Retina (tissue), 1 donor: ENCODE results near the gene ZNF300.
"Not testable (repeated sequence)": the region's sequence is repeated elsewhere in the genome, so short reads cannot be mapped to it uniquely, and the experiment has no call there.

Source experiments
- DNase-seq: peaks from one replicate; pipeline ENCODE4 v3.0.0-alpha.2; 2016

The ZNF300 gene

DNA sequence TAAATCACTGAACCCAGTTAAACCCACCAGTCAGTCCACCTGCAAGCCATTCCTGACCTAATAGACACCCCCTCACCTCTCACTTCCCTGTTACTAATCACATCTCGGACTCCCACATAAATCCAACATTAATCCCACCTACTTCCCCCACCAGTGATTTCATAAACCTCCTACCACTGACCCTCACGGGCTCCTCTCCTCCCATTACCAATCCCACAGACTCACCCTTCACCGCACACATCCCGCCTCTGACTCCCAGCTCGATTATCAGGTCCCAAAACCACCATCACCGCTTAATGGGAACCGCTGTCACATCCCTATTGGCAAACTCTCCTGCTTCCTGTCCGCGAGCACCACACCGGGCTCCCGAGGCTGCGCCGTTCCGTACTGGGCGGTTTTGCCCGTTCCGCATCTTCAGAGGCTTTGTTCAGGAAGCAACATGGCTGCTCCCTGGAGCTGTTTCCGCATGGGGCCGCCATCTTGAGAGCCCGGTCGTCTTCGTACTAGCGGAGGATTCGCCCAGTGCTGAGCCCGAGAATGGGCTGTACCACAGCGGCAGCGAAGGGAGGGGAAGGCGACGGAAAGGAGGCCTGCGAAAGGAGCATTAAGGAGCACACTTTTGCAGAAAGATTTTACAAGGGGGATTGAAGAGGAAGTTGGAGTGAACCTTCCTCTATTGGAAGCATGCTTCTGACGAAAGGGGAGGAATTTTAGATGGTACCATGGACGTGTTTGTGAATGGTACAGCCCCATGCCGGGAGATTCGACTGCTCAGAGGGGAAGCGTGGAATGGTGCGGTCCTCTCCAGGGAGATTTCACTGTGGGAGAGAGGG lies at the start of gene ZNF300:
ZNF300 (minus strand) TSS at position 502 of the 833 bp plus-strand sequence. CDS start 1,825 bp downstream, outside the sequence.
- DNase-seq: peak; percentile 99

DNA sequence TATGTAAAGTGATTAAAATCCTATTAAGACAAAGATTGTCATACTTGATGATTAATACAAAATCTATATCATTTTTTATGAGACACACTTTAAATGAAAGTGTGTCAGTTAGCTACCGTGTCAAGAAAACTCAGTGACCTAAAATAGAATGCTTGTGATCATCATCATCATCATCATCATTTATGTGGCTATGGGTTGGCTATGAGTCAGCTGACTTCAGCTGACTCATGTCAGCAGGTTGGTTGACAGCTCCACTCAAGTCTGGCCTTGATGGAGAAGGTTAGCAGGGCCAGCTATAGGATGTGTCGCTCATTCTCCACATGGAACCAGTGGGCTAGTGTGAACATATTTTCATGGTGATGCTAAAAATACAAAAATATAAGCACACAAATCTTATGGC lies 43.8 kb upstream of the ZNF300 start:
- no peak for DNase-seq

DNA sequence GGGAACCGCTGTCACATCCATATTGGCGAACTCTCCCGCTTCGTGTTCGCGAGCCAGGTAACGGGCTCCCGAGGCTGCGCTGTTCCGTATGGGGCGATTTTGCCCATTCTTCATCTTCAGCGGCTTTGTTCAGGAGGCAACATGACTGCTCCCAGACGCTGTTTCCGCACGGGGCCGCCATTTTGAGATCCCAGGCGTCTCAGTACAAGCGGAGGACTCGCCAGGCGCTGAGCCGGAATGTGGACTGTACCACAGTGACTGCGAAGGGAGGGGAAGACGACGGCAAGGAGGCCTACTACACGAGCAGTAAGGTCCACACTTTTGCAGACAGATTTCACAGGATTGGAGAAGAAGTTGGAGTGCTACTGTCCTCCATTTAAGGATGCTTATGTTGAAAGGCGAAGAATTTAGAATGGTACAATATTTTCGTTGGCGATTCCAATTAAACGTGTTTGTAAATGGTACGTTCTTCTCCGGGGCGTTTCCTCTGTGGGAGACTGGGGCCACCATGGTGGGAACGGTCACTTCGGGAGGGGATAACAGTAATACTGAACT lies 41.6 kb upstream of the ZNF300 start:
- peak; percentile 96 for DNase-seq

DNA sequence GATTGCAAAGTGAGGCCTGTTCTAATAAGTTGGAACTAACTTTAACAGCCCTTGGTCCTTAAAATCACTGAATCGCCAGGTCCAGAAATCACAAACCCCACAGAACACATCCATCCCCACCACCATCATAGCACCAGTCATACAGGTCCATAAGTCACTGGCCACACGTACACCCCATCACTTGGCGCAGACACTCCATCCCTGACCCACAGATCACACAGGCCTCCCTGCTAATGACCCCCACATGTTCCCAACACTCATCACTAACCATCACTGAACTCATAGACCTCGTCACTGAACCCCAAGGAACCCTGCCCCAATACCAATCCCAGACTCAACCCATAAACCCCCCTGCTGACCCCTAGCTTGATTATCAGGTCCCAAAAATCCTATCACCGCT lies 41.2 kb upstream of the ZNF300 start:
- no peak for DNase-seq

DNA sequence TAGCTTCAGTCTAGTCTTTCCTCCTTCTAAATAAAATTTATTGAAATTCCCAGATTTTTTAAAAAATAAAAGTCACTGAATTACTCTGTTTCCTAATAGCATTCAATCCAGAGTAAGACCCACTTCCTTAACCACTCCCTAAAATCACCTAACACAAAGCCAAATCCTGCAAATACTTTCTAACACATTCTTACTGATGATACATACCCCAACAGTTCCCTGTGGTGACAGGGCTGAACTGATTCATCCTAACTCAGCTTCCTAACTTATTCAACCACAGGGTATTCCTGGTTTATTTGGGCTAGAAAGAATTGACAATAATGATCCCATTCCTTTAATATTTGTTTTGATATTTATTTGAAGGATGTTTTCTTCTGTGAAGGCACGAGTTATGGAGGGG lies 40.7 kb upstream of the ZNF300 start:
- DNase-seq: no peak

DNA sequence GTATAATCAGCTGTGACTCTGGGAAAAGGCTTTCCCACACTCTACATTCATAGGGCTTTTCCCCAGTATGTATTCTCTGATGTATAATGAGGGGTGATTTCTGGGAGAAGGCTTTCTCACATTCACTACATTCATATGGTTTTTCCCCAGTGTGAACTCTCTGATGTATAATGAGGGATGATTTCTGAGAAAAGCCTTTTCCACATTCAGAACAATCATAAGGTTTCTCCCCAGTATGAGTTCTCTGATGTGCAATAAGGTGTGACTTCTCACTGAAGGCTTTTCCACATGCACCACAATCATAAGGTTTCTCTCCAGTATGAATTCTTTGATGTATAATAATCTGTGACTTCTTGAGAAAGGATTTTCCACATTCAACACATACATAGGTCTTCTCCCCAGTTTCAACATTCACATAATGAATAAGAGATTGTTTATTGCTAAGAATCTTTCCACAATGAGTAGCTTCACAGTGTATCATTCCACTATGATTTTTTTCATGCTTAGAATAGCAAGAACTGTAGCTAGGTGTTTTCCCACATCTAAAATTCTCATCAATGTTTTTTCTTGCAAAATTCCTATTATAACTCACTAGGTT lies 26.7 kb upstream of the ZNF300 start:
- no peak for DNase-seq

DNA sequence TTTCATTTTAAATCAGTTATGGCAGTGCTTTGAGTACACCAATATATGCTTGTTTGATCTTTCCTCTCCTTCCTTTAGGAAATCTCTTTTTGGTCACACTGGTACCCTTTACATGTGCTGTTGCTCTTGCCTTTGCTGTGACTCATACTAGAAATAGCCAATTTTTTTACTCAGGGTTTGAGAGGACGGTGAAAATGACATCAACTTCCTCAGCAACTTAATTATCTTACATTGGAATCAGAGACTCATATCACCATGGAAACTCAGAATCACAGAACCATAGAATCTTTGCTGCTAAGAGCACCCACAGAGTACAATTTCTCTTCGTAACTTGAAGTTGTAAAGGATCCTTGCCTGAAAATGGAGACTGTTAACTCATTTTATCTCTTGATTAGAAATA lies 13.8 kb upstream of the ZNF300 start:
- no peak for DNase-seq

DNA sequence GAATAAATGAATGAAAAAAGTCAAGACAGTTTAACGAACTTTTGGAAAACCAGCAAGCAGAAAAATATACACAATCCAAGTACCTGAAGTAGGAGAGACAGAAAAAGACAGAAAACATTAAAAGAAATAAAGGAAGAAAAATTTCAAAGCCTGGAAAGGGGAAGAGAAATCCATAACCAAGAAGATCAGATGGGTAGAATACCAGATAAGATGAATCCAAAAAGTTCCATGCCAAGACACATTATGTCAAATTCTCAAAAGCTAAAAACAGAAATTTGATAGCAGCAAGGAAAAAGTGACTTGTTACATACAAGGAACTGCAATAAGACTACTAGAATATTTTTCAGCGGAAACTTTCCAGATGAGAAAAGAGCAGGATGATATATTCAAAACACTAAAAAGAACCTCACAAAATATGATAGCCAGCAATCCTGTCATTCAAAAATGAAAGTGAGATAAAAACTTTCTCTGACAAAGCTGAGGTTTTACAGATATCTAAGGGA lies 7.6 kb upstream of the ZNF300 start:
- no peak for DNase-seq

DNA sequence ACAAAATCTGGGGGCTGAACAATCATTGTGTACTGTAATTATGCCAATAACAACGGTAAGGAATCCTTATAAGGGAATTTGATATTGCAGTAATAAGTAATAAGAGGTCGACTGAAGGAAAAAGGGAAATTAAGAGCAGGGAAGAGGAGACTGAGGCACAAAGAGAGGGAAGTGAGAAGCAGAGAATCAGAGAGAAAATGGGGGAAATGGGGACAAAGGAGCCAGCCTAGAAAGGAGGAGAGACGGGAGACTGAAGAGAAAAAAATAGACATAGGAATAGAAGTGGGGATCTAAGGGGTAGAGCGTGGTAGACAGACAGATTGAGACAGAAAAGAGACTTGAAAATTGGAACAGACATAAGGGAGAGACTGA lies 518 bp upstream of the ZNF300 start:
- DNase-seq: no peak

DNA sequence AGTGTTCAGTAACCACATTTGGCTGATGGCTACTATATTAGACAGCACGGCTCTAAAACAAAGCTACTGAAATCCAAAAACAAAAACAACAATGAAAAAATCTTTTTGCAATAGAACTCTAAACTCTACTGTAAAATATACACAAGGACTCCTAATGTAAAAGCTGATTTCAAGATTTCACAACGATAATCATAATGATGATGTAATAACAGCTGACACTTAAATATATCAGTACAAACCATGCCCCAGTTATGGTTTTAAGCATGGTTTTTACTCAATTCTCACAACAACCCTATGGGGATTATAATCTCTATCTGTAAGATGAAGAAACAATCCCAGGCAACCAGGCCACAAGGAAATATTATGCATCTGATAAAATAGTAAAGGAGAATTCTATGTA lies 3.3 kb downstream of the ZNF300 start:
- no peak for DNase-seq

DNA sequence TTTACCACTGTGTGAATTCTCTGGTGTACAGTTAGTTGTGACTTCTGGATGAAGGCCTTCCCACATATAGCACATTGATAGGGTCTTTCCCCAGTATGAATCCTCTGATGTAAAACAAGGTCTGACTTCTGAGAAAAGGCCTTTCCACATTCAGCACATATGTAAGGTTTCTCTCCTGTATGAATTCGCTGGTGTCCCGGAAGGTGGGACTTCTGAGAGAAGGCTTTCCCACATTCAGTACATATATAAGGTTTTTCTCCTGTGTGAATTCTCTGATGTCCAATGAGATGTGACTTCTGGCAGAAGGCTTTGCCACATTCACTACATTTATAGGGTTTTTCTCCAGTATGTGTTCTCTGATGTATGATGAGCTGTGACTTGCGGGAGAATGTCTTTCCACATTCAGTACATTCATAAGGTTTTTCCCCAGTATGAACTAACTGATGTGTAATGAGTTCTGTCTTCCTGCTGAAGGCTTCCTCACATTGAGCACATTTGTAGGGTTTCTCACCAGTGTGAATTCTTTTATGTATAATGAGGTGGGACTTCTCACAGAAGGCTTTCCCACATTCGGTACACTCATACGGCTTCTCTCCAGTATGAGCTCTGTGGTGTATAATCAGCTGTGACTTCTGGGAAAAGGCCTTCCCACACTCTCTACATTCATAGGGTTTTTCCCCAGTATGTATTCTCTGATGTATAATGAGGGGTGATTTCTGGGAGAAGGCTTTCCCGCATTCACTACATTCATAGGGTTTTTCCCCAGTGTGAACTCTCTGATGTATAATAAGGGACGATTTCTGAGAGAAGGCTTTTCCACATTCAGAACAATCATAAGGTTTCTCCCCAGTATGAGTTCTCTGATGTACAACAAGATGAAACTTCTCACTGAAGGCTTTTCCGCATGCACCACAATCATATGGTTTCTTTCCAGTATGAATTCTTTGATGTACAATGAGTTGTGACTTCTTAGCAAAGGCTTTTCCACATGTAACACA lies 9.1 kb downstream of the ZNF300 start:
- DNase-seq: no peak

DNA sequence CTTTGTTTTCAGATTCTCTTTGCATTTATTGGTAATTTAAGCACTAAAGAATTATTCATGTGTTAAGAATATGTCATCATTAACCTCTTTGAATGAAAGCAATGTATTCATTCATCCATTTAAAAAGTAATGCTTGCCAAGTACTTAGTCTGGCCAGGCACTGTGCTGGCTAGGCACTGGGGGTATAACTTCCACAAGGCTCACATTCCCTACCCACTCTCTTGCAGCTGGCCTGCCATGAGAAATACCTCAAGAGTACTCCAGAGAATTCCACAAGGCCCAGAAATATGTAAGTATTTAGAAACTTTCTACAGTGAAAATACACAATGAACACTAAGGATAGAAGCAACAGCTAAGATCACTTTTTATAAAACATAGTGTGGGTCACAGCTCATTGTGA lies 25.4 kb downstream of the ZNF300 start:
- DNase-seq: no peak

DNA sequence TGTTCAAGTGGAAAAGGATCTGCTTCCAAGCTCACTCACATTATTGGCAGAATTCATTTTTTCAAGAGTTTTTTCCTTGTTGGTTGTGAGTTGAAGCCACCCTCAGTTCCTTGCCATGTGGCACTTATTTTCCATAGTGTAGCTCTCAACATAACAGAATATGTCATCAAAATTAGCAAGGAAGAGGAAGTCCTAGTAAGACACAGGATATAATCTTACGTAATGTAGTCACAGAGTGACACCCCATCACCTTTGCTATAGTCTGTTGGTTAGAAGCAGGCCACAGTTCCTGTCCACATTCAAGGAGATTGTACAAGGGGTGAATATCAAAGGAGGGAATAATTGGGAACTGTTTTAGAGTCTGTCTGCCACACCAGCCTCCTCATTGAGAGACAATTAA lies 42.7 kb downstream of the ZNF300 start:
- no peak for DNase-seq

DNA sequence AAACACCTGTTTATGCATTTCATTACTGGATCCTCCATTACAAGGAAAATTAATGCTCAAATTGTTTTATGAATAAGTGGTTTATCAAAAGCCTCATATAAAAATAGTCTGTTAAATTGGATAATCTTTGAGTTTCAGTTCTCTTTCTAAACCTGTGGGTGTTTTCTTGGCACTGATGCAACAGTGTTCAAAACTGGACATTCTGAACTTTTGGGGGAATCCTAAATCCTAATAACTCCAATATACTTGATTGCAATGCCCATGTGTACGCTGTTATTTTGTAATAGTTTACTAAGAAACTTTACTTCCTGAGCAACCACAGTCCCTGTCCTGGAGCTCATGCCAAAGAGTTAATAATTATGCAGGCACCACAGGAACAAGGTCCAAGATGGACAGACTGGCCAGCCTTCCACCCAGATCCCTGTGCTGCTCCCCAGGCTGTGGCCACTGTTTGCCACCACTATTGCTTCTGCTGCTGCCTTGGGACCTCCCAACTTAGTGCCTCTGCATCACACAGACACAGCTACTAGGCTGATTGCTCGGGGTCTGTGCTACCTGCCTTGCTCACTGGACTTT lies 44.4 kb downstream of the ZNF300 start:
- DNase-seq: no peak

DNA sequence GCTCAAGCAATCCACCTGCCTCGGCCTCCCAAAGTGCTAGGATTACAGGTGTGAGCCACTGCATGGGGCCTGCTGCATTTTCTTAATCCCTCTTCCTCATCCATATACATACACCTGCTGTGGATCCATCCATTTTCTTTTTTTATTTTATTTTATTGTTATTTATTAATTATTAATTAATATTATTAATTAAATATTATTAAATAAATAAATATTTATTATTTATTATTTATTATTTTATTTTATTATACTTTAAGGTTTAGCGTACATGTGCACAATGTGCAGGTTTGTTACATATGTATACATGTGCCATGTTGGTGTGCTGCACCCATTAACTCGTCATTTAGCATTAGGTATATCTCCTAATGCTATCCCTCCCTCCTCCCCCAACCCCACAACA lies 48.1 kb downstream of the ZNF300 start:
- not testable (repeated sequence) for DNase-seq

DNA sequence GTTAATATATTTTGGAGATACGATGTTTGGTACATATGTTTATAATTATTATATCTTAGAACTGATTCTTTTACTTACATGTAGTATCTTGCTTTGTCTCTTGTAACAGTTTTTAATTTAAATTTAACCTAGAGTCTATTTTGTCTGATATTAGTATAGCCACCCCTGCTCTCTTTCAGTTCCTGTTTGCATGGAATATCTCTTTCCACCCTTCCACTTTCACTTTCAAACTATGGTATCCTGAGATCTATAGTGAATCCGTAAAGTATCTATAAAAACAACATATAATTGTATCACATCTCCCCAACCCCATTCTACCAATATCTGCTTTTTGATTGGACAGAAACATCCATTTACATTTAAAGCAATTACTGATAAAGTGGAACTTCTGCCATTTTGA lies 51.2 kb downstream of the ZNF300 start:
- no peak for DNase-seq

DNA sequence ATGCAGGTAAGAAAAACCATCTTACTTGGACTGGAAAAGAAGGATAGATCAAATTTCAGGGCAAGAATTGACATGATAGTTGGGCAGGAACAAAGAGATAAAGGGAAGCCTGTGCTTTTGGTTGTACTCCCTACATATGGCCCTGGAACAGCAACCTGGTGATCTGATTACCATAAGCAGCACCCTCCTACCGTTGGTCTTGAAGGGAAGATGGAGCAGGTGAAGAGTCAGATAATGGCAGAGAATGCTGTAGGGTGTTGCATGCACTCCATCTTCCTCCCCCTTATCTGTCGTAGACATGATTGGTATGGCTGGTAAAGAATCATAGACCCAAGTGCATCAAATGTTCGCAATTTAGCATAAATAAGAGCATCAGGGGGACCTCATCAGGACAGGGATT lies 53.7 kb downstream of the ZNF300 start:
- no peak for DNase-seq

DNA sequence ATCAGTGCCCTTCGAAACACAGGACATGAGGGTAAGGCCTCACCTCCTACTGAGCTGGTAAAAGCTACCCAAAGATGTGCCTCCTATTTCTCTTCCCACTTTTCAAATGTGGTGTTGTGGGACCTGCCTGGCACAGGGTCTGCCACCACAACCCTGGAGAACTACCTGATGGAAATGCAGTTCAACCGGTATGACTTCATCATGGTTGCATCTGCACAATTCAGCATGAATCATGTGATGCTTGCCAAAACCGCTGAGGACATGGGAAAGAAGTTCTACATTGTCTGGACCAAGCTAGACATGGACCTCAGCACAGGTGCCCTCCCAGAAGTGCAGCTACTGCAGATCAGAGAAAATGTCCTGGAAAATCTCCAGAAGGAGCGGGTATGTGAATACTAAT lies 56.5 kb downstream of the ZNF300 start:
- DNase-seq: no peak

DNA sequence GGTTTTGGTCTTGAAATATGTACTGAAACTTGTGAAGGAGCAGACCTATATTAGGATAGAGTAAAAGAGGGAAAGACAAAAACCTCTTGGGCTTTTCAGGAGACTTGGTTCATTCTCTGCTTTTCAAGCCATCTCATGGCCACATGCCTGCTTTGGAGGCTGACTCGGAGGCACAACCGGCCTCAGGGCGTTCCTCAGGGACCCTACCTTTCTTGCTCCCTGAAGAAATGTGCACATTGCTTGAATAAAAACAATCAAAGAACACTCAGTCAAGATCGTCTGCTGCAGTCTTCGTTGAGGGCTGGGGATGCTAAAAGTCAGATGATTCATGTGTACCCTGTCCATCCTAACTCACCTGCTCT lies 57.5 kb downstream of the ZNF300 start:
- DNase-seq: no peak

DNA sequence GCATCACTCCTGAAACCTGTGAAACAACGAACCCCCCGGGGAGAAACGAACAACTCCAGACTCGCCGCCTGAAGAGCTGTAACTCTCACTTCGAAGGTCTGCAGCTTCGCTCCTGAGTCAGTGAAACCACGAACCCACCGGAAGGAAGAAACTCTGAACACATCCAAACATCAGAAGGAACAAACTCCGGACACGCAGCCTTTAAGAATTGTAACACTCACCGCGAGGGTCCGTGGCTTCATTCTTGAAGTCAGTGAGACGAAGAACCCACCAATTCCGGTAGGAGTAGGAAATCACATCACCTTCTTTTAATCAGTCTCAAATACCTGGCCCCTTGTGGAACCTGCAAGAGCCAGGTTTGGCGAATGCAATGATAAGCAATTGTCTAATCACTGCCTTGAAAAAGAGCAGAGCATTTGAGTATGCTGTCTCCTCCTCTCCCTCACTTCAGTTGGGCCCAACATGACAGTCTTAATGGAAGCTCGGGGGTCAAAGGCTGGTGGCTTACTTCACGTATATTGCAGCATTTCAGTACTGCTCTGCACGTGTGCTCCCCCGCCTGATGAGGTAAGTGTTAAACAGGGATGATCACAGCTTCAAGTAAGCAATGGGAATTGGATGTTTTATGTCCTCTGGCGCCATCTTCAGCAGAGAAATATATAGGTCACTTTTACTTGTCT lies 58.0 kb downstream of the ZNF300 start:
- peak; percentile 68 for DNase-seq

DNA sequence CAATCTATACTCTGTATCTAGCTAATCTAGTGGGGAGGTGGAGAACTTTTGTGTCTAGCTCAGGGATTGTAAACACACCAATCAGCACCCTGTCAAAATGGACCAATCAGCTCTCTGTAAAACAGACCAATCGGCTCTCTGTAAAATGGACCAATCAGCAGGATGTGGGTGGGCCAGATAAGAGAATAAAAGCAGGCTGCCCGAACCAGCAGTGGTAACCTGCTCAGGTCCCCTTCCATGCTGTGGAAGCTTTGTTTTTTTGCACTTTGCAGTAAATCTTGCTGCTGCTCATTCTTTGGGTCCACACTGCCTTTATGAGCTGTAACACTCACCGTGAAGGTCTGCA lies 58.5 kb downstream of the ZNF300 start, which contains the start of gene IRGM:
IRGM (plus strand) TSS at position 214 of the 346 bp plus-strand sequence. CDS start 1,603 bp downstream, outside the sequence.
- not testable (repeated sequence) for DNase-seq
